ENCODE measurements around the gene AKT2. TPM values are rescaled to one million over a fixed set of nuclear protein-coding genes. Genes with fewer than 3 reads are reported as not detected.
A peak's percentile ranks its signal among the peaks of the same experiment; 100 is the strongest.

Gene AKT2
- total RNA-seq, 1 experiment from 2014 or later, result 2,376 TPM

DNA sequence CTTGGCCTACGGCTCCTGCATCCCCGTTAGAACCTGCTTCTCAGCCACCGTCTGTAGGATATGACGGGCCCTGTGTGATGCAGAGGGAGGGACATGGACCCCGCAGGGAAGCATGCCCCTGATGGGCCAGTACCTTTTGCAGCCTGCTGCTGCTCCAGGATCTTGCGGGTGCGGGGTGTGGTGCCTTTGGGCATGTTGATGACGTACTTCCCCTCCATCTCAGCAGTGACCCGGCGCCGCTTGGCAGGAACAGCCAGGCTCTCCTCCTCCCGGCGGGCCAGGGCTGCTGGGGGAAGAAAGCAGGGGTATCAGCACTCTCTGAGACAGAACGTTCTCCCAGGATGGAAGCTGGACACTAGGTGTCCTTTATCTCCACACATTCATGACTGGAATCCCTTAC lies 41.1 kb upstream of the AKT2 start:
- POLR2A ChIA-PET, result interaction anchor here (0.7 to 1.1 kb wide), 6 partner anchors 9 to 1791 kb away, joined by 3 to 19 read pairs (median 10); no protein-coding TSS in a partner anchor
- CTCF ChIA-PET, result interaction anchor here (0.7 to 26.0 kb wide), 2 partner anchors 20 to 822 kb away, joined by 9 to 498 read pairs; no protein-coding TSS in a partner anchor
- no TSS peak for BruUV-seq (replicated peaks)
- H3K36me3 ChIP-seq (ENCODE audit: control insufficient read depth, insufficient read depth, low read length), result no peaks in the 10 kb centered on the region
- H3K9me3 ChIP-seq (ENCODE audit: control insufficient read depth, insufficient read depth, low read depth, low read length), result no peaks in the 10 kb centered on the region
- H3K4me3 ChIP-seq (ENCODE audit: low read depth in 2 of 2, low read length in 2 of 2), result no peak overlapping the region
- H3K27ac ChIP-seq (ENCODE audit: low read length), result no peak overlapping the region
- TF ChIP-seq SIN3A (IDR thresholded peaks at IDR 0.05; ENCODE audit: borderline replicate concordance, insufficient read depth, low read depth, low read length), result no peak
- TF ChIP-seq POLR2AphosphoS5 (IDR thresholded peaks at IDR 0.05; ENCODE audit: low read depth, low read length), result no peak
- TF ChIP-seq REST (IDR thresholded peaks at IDR 0.05; ENCODE audit: insufficient read depth in 1 of 2, low read depth in 2 of 2, low read length in 1 of 2), result no peak
- no peak for TF ChIP-seq TCF7L2 (IDR thresholded peaks at IDR 0.05; ENCODE audit: low read depth, low read length)
- TF ChIP-seq, protein P1, sequence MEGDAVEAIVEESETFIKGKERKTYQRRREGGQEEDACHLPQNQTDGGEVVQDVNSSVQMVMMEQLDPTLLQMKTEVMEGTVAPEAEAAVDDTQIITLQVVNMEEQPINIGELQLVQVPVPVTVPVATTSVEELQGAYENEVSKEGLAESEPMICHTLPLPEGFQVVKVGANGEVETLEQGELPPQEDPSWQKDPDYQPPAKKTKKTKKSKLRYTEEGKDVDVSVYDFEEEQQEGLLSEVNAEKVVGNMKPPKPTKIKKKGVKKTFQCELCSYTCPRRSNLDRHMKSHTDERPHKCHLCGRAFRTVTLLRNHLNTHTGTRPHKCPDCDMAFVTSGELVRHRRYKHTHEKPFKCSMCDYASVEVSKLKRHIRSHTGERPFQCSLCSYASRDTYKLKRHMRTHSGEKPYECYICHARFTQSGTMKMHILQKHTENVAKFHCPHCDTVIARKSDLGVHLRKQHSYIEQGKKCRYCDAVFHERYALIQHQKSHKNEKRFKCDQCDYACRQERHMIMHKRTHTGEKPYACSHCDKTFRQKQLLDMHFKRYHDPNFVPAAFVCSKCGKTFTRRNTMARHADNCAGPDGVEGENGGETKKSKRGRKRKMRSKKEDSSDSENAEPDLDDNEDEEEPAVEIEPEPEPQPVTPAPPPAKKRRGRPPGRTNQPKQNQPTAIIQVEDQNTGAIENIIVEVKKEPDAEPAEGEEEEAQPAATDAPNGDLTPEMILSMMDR (IDR thresholded peaks at IDR 0.05), result no peak
- intact Hi-C loops (cut with micrococcal nuclease; ENCODE audit: unreplicated experiment) (no loop called here), in situ Hi-C loops (cut with HindIII; ENCODE audit: low pct_unique_long_range_greater_than_20kb, low sequenced_read_pairs) (loop anchor here (25.0 kb wide), 1 partner anchor 1664 kb away; no protein-coding TSS in a partner anchor)
- H3K27me3 ChIP-seq (ENCODE audit: control insufficient read depth, insufficient read depth, low read length), result no peaks in the 10 kb centered on the region
- ATAC-seq, result peak; percentile 3
- H3K4me1 ChIP-seq (ENCODE audit: control insufficient read depth, insufficient read depth, low read length), result no peaks in the 10 kb centered on the region
- no peak for DNase-seq (ENCODE audit: low read depth, low spot score)

DNA sequence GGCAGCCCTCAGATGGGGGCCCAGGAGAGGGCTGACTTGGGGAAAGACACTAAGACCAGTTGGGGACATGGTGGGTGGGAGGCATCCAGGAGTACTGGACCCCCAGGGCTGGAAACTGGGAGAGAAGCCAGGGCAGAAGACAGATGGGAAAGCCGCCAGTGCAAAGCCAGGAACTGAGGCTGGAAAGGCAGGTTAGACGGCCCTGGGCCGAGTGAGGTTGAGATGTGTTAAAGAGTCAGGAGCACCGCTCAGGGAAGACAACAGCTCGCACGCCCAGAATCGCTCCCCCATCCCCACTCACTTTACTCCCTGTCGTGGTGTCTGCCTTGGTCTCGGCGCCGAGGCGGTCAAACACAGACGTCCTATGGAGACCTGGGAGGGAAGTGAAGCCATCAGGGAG lies 38.6 kb upstream of the AKT2 start:
- Histone ChIP-seq H3K27me3 (ENCODE audit: control insufficient read depth, insufficient read depth, low read length) (no peaks in the 10 kb centered on the region), H3K4me3 (ENCODE audit: low read depth in 2 of 2, low read length in 2 of 2) (no peak overlapping the region), H3K4me1 (ENCODE audit: control insufficient read depth, insufficient read depth, low read length) (no peaks in the 10 kb centered on the region), H3K9me3 (ENCODE audit: control insufficient read depth, insufficient read depth, low read depth, low read length) (no peaks in the 10 kb centered on the region), H3K36me3 (ENCODE audit: control insufficient read depth, insufficient read depth, low read length) (no peaks in the 10 kb centered on the region), H3K27ac (ENCODE audit: low read length) (no peak overlapping the region)
- BruUV-seq (replicated peaks), result no TSS peak
- DNase-seq (ENCODE audit: low read depth, low spot score) (no peak), ATAC-seq (peak; percentile 1)
- TF ChIP-seq POLR2AphosphoS5 (IDR thresholded peaks at IDR 0.05; ENCODE audit: low read depth, low read length), result no peak
- in situ Hi-C loops (cut with HindIII; ENCODE audit: low pct_unique_long_range_greater_than_20kb, low sequenced_read_pairs) (no loop called here), intact Hi-C loops (cut with micrococcal nuclease; ENCODE audit: unreplicated experiment) (no loop called here)
- CTCF ChIA-PET, result interaction anchor here (0.5 to 26.0 kb wide), 7 partner anchors 9 to 169 kb away, joined by 3 to 498 read pairs (median 5); no protein-coding TSS in a partner anchor
- POLR2A ChIA-PET, result interaction anchor here (0.5 to 1.0 kb wide), 4 partner anchors 9 to 1676 kb away, joined by 3 to 8 read pairs (median 6); partner anchors contain the start of gene ACTN4

DNA sequence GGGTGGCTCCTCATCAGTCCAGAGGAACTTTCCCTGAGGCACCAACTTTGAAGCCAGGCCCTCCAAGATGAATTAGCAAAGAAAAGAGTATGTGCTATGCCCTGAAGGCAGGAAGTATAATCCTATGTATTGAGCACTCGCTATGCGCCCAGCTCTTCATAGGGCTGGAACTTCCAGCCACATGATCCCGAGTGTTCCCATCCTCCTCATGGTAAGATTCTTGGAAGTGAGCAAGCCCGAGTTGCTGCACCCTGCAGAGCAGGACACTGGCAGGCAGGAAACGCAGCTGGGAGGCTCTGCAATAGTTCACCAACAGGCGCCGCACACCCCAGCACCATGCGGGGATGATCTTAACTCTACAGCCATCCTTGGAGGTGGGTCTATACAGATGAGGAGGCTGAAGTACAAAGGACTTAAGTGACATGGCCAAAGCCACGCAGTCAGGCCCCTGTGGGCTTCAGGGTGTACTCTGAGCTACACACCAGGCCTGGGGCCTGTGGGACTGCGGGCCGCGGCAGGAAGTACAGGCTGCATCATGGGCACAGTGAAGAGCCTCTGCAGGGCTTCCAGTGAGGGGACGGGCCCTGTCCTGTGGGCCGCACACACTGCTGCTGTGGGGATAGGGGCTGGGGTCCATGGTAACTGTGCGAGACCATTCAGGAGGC lies 37.9 kb upstream of the AKT2 start:
- ATAC-seq (peak; percentile 10), DNase-seq (ENCODE audit: low read depth, low spot score) (no peak)
- ChIA-PET POLR2A (interaction anchor here (0.5 to 1.9 kb wide), 9 partner anchors 8 to 433 kb away, joined by 3 to 17 read pairs (median 7); no protein-coding TSS in a partner anchor), CTCF (interaction anchor here (0.5 to 26.0 kb wide), 9 partner anchors 9 to 1738 kb away, joined by 3 to 498 read pairs (median 4); no protein-coding TSS in a partner anchor)
- intact Hi-C loops (cut with micrococcal nuclease; ENCODE audit: unreplicated experiment), result no loop called here
- in situ Hi-C loops (cut with HindIII; ENCODE audit: low pct_unique_long_range_greater_than_20kb, low sequenced_read_pairs), result no loop called here
- Histone ChIP-seq H3K36me3 (ENCODE audit: control insufficient read depth, insufficient read depth, low read length) (no peaks in the 10 kb centered on the region), H3K4me3 (ENCODE audit: low read depth in 2 of 2, low read length in 2 of 2) (no peak overlapping the region), H3K9me3 (ENCODE audit: control insufficient read depth, insufficient read depth, low read depth, low read length) (no peaks in the 10 kb centered on the region), H3K27ac (ENCODE audit: low read length) (no peak overlapping the region), H3K4me1 (ENCODE audit: control insufficient read depth, insufficient read depth, low read length) (no peaks in the 10 kb centered on the region), H3K27me3 (ENCODE audit: control insufficient read depth, insufficient read depth, low read length) (no peaks in the 10 kb centered on the region)
- BruUV-seq (replicated peaks), result TSS peak; percentile 44
- TF ChIP-seq SIN3A (IDR thresholded peaks at IDR 0.05; ENCODE audit: borderline replicate concordance, insufficient read depth, low read depth, low read length) (no peak), TCF7L2 (IDR thresholded peaks at IDR 0.05; ENCODE audit: low read depth, low read length) (no peak), REST (IDR thresholded peaks at IDR 0.05; ENCODE audit: insufficient read depth in 1 of 2, low read depth in 2 of 2, low read length in 1 of 2) (no peak), POLR2AphosphoS5 (IDR thresholded peaks at IDR 0.05; ENCODE audit: low read depth, low read length) (no peak)
- TF ChIP-seq, protein P1 (IDR thresholded peaks at IDR 0.05), result no peak

Data from Panc1 (cell line).